ENCODE measurements around the gene KRTAP5-6.

DNA sequence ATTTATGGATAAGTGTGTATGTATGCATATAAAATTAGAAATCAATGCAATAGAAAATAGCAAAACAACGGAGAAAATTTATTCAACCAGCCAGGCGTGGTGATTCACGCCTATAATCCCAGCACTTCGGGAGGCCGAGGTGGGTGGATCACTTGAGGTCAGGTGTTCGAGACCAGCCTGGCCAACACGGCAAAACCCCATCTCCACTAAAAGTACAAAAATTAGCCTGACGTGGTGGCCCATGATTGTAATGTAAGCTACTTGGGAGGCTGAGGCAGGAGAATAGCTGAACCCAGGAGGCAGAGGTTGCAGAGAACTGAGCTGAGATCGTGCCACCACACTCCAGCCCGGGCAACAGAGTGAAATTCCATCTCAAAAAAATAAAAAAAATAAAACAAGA is 5.5 kb downstream of the KRTAP5-6 start:
- TF ChIP-seq, protein P1, sequence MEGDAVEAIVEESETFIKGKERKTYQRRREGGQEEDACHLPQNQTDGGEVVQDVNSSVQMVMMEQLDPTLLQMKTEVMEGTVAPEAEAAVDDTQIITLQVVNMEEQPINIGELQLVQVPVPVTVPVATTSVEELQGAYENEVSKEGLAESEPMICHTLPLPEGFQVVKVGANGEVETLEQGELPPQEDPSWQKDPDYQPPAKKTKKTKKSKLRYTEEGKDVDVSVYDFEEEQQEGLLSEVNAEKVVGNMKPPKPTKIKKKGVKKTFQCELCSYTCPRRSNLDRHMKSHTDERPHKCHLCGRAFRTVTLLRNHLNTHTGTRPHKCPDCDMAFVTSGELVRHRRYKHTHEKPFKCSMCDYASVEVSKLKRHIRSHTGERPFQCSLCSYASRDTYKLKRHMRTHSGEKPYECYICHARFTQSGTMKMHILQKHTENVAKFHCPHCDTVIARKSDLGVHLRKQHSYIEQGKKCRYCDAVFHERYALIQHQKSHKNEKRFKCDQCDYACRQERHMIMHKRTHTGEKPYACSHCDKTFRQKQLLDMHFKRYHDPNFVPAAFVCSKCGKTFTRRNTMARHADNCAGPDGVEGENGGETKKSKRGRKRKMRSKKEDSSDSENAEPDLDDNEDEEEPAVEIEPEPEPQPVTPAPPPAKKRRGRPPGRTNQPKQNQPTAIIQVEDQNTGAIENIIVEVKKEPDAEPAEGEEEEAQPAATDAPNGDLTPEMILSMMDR (IDR thresholded peaks at IDR 0.05; ENCODE audit: low read length), result no peak
- TF ChIP-seq EZH2 (IDR thresholded peaks at IDR 0.05; ENCODE audit: borderline replicate concordance, low read length), result no peak
